ENCODE measurements around the gene ZNF346.

DNA sequence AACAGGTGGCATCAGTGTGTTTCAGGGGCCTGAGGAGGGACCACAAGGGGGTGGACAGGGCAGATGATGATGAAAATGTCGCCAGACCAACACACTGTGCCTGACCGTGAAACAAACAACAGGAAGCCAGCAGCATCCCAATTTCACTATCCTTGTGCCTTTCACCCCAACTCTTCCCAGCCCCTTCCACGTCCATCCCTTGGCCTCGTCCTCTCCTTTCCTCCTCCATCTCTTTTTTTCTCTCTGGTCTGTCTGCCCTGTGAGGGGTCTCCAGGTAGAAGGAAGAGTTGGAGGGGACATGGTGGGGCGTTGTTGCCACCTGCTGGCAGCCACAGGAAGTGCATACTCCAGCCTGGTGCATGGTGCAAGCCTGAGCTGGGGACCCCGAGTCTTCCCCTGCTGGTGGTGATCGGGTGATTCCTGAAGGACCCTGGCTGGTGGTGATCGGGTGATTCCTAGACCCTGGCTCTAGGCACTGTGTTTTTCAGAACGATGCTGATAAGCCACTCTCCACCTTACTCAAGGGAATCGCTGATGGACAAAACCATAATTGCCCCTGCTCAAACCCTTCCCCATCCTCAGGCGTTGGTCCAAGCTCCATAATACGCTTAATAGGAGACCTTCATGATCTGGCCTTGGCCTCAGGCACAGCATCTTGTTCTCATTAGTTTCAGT, 89.4 kb downstream of the ZNF346 start:
- no peak for TF ChIP-seq POLR2A (IDR thresholded peaks at IDR 0.05; ENCODE audit: low read length)
- TF ChIP-seq GATA1 (IDR thresholded peaks at IDR 0.05; ENCODE audit: low read depth, low read length): no peak
